GM12875 (cell line): ENCODE data around the gene MTRF1L.

ENCODE experiments used
- H3K4me3 ChIP-seq: one replicate; pipeline ENCODE4 v1.5.1; 2011; ENCODE audit warnings: low read depth, low read length, control low read depth
- TF ChIP-seq, protein P1 (sequence below): IDR thresholded peaks from 2 replicates; pipeline ENCODE4 v1.5.1; 2011; ENCODE audit warnings: low read depth, mild to moderate bottlenecking, control low read depth, inconsistent platforms, low read length, moderate library complexity, borderline replicate concordance; ENCODE audit not compliant: insufficient read depth

The MTRF1L gene, protein sequence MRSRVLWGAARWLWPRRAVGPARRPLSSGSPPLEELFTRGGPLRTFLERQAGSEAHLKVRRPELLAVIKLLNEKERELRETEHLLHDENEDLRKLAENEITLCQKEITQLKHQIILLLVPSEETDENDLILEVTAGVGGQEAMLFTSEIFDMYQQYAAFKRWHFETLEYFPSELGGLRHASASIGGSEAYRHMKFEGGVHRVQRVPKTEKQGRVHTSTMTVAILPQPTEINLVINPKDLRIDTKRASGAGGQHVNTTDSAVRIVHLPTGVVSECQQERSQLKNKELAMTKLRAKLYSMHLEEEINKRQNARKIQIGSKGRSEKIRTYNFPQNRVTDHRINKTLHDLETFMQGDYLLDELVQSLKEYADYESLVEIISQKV

DNA sequence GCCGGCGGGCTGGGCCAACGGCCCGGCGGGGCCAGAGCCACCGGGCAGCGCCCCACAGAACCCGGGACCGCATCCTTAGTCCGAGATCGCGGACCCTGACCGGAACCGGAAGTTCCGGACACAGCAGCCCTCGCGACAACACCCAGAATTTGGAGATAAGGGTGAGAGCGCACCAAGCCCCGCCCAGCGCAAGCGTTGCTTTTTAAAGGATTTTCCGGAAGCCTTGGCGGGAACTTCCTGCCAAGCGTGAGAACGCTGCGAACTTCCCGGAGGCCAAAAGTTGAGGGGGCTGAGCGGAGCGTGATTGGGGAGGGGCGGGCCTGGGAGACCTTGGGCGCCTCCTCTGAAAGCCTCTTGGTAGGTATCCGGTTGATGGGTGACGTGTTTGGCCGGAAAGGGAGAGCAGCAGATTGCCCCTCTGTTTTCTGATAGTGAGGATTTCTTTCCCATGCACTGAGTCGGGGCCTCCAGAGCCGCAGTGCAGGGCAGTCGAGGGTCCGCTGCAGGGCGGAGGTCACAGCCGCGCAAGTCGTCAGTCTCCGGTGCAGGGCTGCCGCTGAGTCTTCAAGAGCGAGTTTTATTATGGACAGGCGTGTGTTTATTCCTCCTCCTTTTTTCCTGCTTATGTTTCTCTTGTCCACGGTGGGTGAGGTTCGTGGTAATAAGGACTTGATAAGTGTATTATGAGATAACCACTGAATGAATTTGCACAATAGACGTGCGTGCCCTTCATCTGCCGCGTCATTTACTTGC is at the start of gene MTRF1L:
MTRF1L (minus strand) TSS at position 97 of the 753 bp plus-strand sequence; CDS start at position 73, 24 bp downstream.
- peak within 1 kb of the TSS; percentile 46 for H3K4me3 ChIP-seq
- TF ChIP-seq, protein P1, sequence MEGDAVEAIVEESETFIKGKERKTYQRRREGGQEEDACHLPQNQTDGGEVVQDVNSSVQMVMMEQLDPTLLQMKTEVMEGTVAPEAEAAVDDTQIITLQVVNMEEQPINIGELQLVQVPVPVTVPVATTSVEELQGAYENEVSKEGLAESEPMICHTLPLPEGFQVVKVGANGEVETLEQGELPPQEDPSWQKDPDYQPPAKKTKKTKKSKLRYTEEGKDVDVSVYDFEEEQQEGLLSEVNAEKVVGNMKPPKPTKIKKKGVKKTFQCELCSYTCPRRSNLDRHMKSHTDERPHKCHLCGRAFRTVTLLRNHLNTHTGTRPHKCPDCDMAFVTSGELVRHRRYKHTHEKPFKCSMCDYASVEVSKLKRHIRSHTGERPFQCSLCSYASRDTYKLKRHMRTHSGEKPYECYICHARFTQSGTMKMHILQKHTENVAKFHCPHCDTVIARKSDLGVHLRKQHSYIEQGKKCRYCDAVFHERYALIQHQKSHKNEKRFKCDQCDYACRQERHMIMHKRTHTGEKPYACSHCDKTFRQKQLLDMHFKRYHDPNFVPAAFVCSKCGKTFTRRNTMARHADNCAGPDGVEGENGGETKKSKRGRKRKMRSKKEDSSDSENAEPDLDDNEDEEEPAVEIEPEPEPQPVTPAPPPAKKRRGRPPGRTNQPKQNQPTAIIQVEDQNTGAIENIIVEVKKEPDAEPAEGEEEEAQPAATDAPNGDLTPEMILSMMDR: no peak

DNA sequence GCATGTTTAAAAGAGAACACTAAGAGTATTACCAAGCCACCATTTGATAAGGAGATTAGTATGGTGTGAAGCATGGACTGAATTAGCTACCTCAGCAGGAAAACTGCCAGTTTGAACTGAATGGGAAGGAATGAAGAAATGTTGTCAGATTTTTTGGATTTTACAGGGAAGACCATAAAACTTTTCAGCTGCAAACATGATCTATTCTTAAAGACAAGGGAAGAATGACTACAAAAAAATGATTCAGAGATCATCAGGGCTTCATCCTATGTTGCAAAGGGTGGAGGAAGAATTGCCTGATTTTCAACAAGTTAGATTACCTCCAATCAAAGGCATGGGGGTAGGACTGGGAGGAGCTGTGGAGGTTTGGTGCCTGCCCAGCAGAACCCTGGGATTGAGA is 49.3 kb upstream of the MTRF1L start:
- TF ChIP-seq, protein P1: no peak
- H3K4me3 ChIP-seq: no peak overlapping the region

DNA sequence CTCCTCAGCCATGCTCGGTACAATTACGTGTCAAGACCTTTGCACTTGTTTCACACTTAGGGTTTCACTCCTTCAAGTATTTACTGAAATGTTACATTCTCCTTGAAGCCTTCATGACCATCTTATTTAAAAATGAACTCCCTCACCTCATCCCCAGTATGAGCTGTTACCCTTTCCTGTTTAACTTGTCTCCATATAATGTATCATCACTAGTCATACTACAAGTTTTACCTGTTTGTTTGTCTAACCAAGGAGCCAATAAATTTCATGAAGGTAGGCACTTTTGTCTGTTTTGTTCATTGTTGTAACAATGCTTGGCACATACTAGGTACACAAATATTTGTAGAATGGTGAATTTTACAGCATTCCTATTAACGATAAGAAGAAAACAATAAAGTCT is 46.1 kb upstream of the MTRF1L start:
- TF ChIP-seq, protein P1: no peak
- H3K4me3 ChIP-seq: no peak overlapping the region

GRCh38 chr6:153047386-153047785 is 44.9 kb upstream of the MTRF1L start:
- no peak overlapping the region for H3K4me3 ChIP-seq
- TF ChIP-seq, protein P1: no peak

DNA sequence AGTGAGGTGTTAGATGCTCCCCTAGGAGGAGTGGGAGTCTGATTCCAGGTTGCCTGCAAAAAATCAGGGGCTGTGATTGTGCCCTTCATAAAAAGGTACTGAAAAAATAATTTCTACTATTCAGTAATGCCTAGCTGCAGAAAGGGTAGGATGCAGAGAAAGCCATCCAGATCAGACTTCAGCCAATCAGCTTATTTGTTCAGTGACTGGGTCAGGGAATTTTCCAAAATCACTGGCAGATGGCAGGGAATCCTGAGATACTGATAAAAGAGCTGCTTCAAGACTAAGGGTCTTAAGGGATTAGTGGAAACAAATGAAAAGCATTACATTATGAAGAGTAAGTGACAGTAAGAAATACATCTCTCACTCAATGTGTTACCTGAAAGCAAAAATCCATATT is 42.8 kb upstream of the MTRF1L start:
- TF ChIP-seq, protein P1: no peak
- no peak overlapping the region for H3K4me3 ChIP-seq

DNA sequence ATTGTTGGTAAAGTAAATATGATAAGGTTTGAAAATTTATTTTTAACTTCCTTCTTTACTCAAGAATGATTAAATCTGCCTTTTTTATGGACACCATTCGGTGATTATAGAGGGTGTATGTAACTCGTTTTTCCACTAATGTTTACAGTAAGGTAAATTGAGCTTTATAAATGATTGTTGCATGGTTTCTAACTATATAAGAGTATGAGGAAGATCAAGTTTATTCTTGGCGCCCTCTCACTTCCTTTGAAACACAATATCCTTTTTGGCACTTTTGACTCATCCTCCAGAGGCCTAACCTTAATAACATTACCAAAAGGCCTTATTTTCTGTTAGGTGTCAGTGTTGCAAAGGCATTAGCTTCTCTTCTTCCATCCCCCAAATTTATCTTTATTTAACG is 41.8 kb upstream of the MTRF1L start:
- TF ChIP-seq, protein P1: no peak
- no peak overlapping the region for H3K4me3 ChIP-seq
